HG03565 (cell line): ENCODE measurements around the gene UTS2.

Source experiments
- ATAC-seq: cut with Tn5 transposase; IDR thresholded peaks from one replicate; pipeline ENCODE4 v1.9.1; 2021; ENCODE audit warnings: mild to moderate bottlenecking, moderate library complexity; ENCODE audit not compliant: unreplicated experiment

Gene UTS2

DNA sequence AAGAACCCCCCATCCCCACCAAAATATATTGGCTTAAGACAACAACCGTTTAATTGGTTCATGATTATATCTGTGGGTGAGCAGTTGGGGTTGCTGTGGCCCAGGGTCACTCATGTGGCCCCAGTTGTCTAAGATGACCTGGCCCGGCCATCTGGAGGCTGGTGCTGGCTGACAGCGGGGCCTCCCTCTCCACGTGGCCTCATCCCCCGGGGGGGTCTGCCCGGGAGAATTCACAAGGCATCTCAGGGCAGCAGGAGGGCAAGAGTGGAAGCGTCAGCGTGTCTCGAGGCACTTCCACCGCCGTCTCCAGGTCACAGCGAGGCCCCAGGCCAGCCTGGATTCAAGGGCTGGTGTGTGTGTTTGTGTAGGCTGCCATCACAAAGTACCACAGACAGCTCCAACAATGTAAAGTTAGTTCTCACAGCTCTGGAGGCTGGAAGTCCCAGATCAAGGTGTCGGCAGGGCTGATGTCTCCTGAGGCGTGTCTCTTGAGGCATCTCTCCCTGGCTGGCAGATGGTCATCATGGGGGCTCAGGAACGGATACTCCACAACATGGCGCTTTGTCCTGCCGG is 11.0 kb upstream of the UTS2 start:
- ATAC-seq, result no peak

GRCh38 chr1:7862211-7863060 is 9.6 kb upstream of the UTS2 start:
- ATAC-seq, result no peak

DNA sequence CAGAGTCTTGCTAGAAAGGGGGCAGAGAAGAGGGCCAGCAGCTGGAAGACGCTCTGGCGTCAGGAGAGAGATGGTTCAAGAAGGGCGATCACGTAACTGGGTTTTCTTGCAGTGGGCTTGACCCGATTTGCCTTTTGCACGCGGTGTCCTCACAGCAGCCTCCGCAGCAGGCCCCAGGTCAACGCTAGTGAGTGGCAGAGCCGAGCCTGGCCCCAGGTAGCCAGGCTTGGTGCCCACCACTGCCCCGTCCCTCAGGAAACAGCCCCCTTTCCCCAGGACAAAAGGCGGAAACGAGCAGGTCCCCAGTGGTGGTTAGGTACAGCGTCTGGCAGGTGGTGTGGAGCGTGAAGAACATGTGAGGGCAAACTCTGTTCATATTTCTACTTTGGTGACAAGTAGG is 8.6 kb upstream of the UTS2 start:
- no peak for ATAC-seq

GRCh38 chr1:7860130-7860529 is 7.3 kb upstream of the UTS2 start:
- no peak for ATAC-seq

- no peak for ATAC-seq
Observed at GRCh38 chr1:7859406-7859805, 6.5 kb upstream of the UTS2 start.

GRCh38 chr1:7857985-7858384 is 5.1 kb upstream of the UTS2 start:
- ATAC-seq, result no peak

DNA sequence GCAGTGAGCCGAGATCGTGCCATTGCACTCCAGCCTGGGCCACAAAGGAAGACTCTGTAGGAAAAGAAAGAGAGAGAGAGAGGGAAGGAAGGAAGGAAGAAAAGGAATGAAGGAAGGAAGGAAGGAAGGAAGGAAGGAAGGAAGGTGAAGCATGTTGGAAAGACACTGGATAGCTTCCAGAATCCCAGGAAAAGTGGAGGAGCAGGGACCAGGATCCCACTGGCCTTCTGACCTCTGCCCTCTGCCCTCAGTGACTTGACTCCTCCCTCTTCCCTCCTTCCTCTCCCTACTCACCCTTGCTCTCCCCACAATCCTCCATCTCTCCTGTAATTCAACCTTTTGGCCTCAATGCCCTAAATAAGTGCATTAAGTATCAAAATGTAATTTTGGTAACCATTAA is 4.1 kb upstream of the UTS2 start:
- no peak for ATAC-seq

DNA sequence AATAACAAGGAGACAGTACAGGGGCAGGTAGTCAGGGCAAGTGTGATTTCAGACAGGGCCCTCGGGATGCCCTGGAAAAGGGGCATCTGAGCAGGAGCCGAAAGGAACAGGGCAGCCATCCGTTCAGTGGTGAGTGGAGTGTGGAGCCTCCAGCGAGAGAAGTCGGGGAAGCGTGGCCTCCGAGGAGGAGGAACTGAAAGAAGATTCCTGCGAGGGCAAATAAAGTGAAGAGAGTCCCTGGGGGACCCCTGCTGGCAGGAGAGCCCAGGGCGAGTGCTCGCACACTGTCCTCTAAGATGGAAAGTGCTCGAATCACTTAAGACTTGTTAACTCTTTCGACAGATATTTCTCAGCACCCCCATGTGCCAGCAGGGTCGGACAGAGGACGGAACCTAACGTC is 3.5 kb upstream of the UTS2 start:
- ATAC-seq, result no peak

DNA sequence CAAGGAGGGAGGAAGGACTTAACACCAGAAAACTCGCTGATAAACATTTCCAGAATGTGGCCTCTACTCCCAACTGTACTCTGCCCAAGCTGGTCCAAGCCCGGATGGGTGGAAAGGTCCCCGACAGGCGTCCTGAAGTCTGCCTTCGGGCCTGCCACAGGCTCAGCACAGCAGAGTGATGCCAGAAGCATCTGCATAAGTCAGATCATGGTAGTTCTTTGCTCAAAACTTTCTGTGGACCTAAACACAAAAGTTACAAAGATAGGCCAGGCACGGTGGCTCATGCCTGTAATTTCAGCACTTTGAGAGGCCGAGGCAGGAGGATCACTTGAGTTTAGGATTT is 790 bp upstream of the UTS2 start:
- no peak for ATAC-seq

DNA sequence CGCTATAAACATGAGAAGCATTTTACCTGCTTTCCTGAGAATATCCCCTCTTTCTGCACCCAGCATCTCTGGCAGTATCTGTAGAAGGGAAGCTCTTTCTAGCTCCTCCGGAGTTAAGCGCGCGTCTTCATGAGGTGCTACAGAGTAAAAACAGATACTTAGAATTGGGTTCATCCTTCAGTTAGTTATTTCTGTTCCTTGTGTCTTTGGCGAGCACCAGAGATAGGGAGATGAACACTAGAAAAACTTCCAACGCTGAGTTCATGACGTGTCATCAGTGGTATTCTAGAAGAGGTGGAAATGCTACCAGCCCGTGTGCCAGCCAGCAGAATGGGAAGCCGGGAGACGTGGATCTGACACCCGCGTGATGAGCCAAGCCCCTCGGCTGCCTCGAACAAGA is 2.1 kb downstream of the UTS2 start:
- no peak for ATAC-seq

DNA sequence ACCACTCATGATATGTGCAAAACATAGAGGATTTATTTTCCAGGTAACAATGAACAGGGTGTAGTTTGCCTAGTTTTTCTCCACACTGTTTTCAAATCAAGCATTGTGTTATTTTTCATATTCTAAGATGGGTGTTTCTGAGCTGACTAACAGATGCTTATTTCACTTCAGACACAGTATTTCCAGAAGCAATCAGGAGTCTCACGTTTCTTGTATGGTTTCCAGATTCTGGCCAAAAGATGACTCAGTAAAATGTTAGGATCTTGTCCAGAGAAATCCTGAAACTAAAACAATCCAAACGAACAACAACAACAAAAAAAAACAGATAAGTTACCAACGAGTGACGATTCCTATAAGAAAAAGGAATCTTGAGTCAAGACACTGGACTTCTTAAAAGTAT is 5.3 kb downstream of the UTS2 start:
- no peak for ATAC-seq

DNA sequence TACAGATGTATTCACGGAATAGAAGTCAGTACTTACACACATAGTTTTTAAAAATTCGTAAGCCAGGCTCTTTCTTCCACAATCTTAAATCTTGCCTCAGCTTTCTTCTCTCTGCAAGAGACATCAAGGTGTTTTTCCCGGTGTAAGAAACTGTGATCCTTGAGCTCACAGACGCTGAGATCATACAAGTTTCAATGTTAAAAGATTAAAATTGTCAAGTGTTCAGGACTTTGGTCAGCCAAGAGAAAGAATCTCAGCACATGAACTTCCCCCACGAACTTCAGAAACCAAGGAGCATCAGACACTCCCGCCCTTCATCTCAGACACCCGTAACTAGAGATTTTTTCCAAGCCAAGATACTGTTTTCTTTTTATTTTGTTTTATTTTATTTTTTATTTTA is 6.2 kb downstream of the UTS2 start:
- ATAC-seq, result no peak

- ATAC-seq, result no peak
Observed at GRCh38 chr1:7845761-7846160, 7.1 kb downstream of the UTS2 start.

GRCh38 chr1:7842517-7842916 is 10.3 kb downstream of the UTS2 start:
- no peak for ATAC-seq

GRCh38 chr1:7839526-7839925 is 13.3 kb downstream of the UTS2 start:
- ATAC-seq, result no peak

GRCh38 chr1:7838714-7839113 is 14.2 kb downstream of the UTS2 start:
- ATAC-seq, result no peak

DNA sequence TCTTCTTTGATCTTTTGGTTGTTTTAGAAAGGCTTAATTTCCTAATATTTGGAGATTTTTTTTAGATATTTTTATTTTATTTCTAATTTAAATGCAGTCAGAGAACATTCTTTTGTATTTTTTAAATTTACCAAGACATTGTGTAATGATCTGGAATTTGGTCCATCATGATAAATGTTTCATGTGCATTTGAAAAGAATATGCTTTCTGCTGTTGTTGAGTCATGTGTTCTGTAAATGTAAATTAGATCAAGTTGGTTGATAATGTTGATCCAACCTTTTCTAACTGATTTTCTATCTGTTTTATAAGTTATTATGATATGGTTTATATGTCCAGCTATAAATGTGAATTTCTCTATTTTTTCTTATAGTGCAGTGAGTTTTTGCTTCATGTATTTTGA is 19.8 kb downstream of the UTS2 start:
- ATAC-seq, result no peak

- no peak for ATAC-seq
Observed at GRCh38 chr1:7831458-7831857, 21.4 kb downstream of the UTS2 start.

GRCh38 chr1:7827126-7827955 is 25.5 kb downstream of the UTS2 start:
- ATAC-seq, result no peak

DNA sequence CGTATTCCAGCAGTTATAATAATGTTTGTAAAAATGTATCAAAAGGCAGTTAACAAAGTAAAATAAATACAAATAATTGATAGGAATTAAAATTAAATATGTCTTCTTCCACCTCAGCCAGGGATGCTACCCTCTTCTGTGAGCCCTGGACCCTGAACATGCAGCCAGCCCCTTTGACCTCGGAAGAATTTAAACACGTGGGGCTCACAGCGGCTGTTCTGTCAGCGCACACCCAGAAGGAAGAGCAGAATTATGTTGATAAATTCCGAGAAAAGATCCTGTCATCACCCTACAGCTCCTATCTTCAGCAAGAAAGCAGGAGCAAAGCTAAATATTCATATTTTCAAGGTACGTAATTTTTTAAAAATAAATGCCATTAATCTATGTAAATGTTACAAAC is 26.5 kb downstream of the UTS2 start:
- no peak for ATAC-seq

- ATAC-seq, result no peak
Observed at GRCh38 chr1:7824701-7825100, 28.2 kb downstream of the UTS2 start.

DNA sequence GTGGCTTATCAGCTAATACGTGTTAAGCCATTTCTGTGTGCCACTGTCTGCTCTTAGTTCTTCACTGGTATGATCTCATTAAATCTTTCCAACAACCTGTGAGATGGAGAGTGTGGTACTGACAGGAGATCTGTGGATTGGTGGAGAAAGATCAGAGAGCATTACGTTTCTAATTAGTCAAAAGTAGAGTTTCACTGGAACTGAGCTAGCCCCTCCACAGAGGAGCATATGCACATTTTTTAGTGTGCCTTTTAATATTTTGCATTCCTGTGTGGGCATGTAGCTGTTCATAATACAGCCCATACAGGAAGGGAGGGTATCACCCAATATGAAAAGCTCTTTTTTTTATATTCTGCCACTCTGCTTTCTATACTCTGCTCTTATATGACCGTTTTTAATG is 31.6 kb downstream of the UTS2 start:
- no peak for ATAC-seq
